Heart left ventricle (tissue), 16 donors: Measurements from ENCODE around the gene MCTP2. TPM values are rescaled to one million over a fixed set of nuclear protein-coding genes. Genes with fewer than 3 reads are reported as not detected.

Source experiments
- ATAC-seq, 4 donors: fragments of 200-7000 bp; cut with Tn5 transposase; one replicate each; pipeline ENCODE4 v1.9.1; 2020 to 2022; ENCODE audit warnings: moderate library complexity in 4 of 4, mild to moderate bottlenecking in 3 of 4, moderate number of reproducible peaks in 1 of 4
- DNase-seq, 5 donors: peaks; one replicate each; pipeline ENCODE4 v3.0.0-alpha.2; 2020
- H3K27ac ChIP-seq, 12 donors: fragments of 200-600 bp; sonication (generic) in 4 of 12; one replicate each; pipeline versions ENCODE4 v1.5.0 to v1.8.0; 2016 to 2022; ENCODE audit warnings: mild to moderate bottlenecking in 2 of 12
- H3K27me3 ChIP-seq, 9 donors: fragments of 200-600 bp; sonication (generic) in 2 of 9; one replicate each; pipeline versions ENCODE4 v1.5.1 to v1.8.0; 2016 to 2022; ENCODE audit warnings: mild to moderate bottlenecking in 3 of 9
- H3K36me3 ChIP-seq, 9 donors: fragments of 200-600 bp; sonication (generic) in 2 of 9; one replicate each; pipeline versions ENCODE4 v1.5.0 to v1.8.0; 2018 to 2022; ENCODE audit warnings: mild to moderate bottlenecking in 2 of 9
- H3K4me1 ChIP-seq, 12 donors: fragments of 200-600 bp; sonication (generic) in 4 of 12; one replicate each; pipeline versions ENCODE4 v1.5.0 to v1.8.0; 2016 to 2022; ENCODE audit warnings: mild to moderate bottlenecking in 3 of 12
- H3K4me3 ChIP-seq, 12 donors: fragments of 200-600 bp; sonication (generic) in 4 of 12; one replicate each; pipeline versions ENCODE4 v1.5.0 to v1.8.0; 2017 to 2022; ENCODE audit warnings: mild to moderate bottlenecking in 9 of 12, moderate library complexity in 4 of 12
- H3K9me3 ChIP-seq, 12 donors: fragments of 200-600 bp; sonication (generic) in 4 of 12; one replicate each; pipeline versions ENCODE4 v1.5.0 to v1.8.0; 2016 to 2022; ENCODE audit warnings: mild to moderate bottlenecking in 1 of 12
- POLR2A ChIP-seq, 2 donors: fragments of 450-650 bp; IDR thresholded peaks; one replicate each; pipeline ENCODE4 v1.6.1; 2017; ENCODE audit warnings: antibody characterized with exemption in 2 of 2, mild to moderate bottlenecking in 2 of 2, moderate library complexity in 2 of 2
- WGBS, 4 donors: extraction: QIAGEN DNeasy Blood & Tissue Kit in 2 of 4; methylation state at CpG; one replicate each; pipeline versions ENCODE4 v1.1.5 to v1.1.7; 2013 to 2018; 5-methylcytosine and 5-hydroxymethylcytosine counted together
- intact Hi-C, 10 donors: fragments of 100-400 bp; cut with DNase I; formaldehyde crosslinking; loops; one replicate each; pipeline versions ENCODE4 v1.11.1 to v1.14.2; 2022
- polyA plus RNA-seq, 2 donors: library from polyadenylated mRNA; stranded (reverse); fragments of 200-250 nt; gene quantifications; one replicate each; pipeline ENCODE4 v1.2.3, GENCODE V29; 2013
- total RNA-seq, 9 donors: library from RNA; depleted of rRNA in 2 of 9; stranded (reverse); fragments of >200 nt in 2 of 9; fragmentation: NEBNext Ultra II Directional in 3 of 9; extraction: Animal tissue kit (Norgen Biotek cat#: 25700) in 3 of 9; gene quantifications; one replicate each; pipeline versions ENCODE4 v1.1.0 to v1.2.4, GENCODE V29; 2016 to 2023
- TF ChIP-seq, protein P1 (sequence below), 12 donors: fragments of 200-600 bp; sonication (generic) in 4 of 12; IDR thresholded peaks; one replicate each; pipeline versions ENCODE4 v1.5.0 to v1.8.0; 2018 to 2022; ENCODE audit warnings: antibody characterized with exemption in 12 of 12, mild to moderate bottlenecking in 5 of 12
- donor health status: ischemic (EF 13 %, LVEDD 7.1; RV severe dilation, severe dysfunction).
- donor health status: healthy with polysubstance abuse.
- donor health status: DM: no; HTN: yes; CAD: no.
- donor health status: DM: no; HTN: no; CAD: no.
- donor health status: ischemic (EF 25% LVEDD 6.9; RV normal size, moderate dysfunction).
- donor health status: ischemic (EF 25% LVEDD 5.7; RV mildly dilated, moderate dysfunction).
- donor health status: healthy.
- donor health status: DM: yes; HTN: yes; CAD: no.
- donor health status: ischemic (EF 35%, LVEDD 5.7; RV mildly dilated, moderate dysfunction).
- donor health status: nonischemic (EF 11% LVEDD 7.7; RV severe dilation, severe dysfunction).
- donor health status: DM: yes; HTN: yes; CAD: no.
- donor health status: PGD.
- donor health status: ischemic (EF 29% LVEDD 5.4; RV normal size, mild dysfunction).
- donor health status: nonischemic (EF 23%, LVEDD 6.1; RV moderate dilation, normal function).

MCTP2 gene
- total and polyA plus RNA-seq, 11 donors = 0.35 to 12.1 (median 2.0) TPM

DNA sequence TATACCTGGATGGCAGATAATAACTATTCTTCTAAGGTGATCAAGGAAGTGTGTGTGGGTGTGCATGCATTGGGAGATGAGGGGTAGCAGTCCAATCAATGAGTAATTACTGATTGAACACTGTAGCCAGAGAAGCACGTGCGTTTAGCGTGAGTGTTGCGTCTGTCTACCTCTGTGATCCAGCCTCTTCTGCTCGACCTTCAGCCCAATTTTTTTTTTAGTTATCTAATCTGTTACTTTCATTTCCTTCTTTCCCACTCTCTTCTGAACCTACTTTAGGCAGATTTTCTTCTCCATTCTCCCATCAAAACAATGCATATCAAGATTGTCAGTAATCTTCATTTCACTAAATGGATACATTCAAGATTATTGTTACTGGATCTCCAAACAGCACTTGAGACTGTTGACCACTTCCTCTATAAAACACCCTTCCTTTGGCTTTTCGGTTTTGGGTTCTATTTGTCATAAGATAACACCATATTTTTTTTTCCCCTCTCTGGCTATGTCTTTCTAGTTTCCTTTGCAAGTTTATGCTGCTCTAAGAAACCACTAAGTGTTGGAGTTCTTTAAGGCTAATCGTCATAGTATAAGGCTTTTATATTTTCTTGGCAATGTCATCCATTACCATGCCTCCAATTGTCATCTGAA lies 41.0 kb downstream of the MCTP2 start:
- 68 to 72% (median 69%) methylated on average over 7 of the region's 7 CpGs for WGBS, 4 donors

DNA sequence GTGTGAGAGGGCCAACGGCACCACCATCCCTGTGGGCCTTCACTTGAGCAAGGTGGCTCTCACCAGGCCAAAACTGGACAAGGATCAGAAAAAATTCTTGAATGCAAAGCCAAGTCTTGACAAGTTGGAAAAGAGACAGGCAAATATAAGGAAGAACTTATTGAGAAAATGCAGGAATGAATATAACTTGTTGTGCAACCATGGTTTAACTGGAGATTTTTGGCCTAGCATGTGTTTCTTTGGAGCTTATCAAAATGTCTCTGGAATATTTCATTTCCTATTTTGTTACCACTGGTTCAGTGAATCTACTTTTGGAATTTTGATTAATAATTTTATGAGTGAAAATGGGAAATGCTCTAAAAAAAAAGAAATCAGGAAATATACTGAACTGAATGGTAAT lies 42.5 kb downstream of the MCTP2 start:
- H3K4me3 ChIP-seq = no peak overlapping the region
- DNase-seq (no peak), ATAC-seq (no peak)
- no peak for TF ChIP-seq POLR2A (IDR thresholded peaks at IDR 0.05)
- TF ChIP-seq, protein P1, sequence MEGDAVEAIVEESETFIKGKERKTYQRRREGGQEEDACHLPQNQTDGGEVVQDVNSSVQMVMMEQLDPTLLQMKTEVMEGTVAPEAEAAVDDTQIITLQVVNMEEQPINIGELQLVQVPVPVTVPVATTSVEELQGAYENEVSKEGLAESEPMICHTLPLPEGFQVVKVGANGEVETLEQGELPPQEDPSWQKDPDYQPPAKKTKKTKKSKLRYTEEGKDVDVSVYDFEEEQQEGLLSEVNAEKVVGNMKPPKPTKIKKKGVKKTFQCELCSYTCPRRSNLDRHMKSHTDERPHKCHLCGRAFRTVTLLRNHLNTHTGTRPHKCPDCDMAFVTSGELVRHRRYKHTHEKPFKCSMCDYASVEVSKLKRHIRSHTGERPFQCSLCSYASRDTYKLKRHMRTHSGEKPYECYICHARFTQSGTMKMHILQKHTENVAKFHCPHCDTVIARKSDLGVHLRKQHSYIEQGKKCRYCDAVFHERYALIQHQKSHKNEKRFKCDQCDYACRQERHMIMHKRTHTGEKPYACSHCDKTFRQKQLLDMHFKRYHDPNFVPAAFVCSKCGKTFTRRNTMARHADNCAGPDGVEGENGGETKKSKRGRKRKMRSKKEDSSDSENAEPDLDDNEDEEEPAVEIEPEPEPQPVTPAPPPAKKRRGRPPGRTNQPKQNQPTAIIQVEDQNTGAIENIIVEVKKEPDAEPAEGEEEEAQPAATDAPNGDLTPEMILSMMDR (IDR thresholded peaks at IDR 0.05) = no peak
- H3K36me3 ChIP-seq = no peaks in the 10 kb centered on the region
- 58 to 76% (median 71%) methylated on average over 1 of the region's 1 CpG for WGBS, 4 donors
- intact Hi-C loops = no loop called here
- peaks cover 0 to 11% (median 0%) of the 10 kb centered on the region in 12 donors for H3K4me1 ChIP-seq
- peaks cover 0 to 11% (median 0%) of the 10 kb centered on the region in 12 donors for H3K9me3 ChIP-seq
- no peaks in the 10 kb centered on the region for H3K27me3 ChIP-seq
- no peak overlapping the region for H3K27ac ChIP-seq

More for the DNA sequence above, 41.0 kb downstream of the MCTP2 start:
- H3K9me3 ChIP-seq = peaks cover 0 to 11% (median 0%) of the 10 kb centered on the region in 12 donors
- no peaks in the 10 kb centered on the region for H3K27me3 ChIP-seq
- no peak overlapping the region for H3K27ac ChIP-seq
- H3K4me1 ChIP-seq = peaks cover 0 to 11% (median 0%) of the 10 kb centered on the region in 12 donors
- no peaks in the 10 kb centered on the region for H3K36me3 ChIP-seq
- ATAC-seq = no peak
- intact Hi-C loops = no loop called here
- no peak for TF ChIP-seq POLR2A (IDR thresholded peaks at IDR 0.05)
- no peak for DNase-seq
- no peak overlapping the region for H3K4me3 ChIP-seq

DNA sequence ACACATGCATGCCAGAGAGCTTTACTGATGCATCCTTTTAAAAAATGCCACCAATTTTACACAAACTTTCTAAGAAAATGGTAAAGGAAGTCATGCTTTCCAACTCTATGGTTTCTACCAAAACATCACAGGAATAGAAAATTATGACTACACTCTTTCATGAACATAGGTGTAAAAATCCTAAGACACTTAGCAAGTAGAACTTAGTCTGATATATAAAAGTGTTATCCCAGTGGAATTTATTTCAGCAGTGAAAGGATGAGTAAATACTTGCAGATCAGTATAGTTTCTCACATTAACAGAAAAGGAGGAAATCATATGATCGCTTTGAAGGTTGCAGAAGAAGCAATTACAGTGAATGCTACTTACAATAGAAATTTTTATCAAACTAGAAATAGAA lies 43.4 kb downstream of the MCTP2 start:
- peaks cover 0 to 11% (median 0%) of the 10 kb centered on the region in 12 donors for H3K4me1 ChIP-seq
- H3K36me3 ChIP-seq = no peaks in the 10 kb centered on the region
- no peak for TF ChIP-seq POLR2A (IDR thresholded peaks at IDR 0.05)
- TF ChIP-seq, protein P1 (IDR thresholded peaks at IDR 0.05) = no peak
- H3K9me3 ChIP-seq = peaks cover 0 to 11% (median 0%) of the 10 kb centered on the region in 12 donors
- H3K4me3 ChIP-seq = no peak overlapping the region
- no peak overlapping the region for H3K27ac ChIP-seq
- intact Hi-C loops = no loop called here
- ATAC-seq = no peak
- no peak for DNase-seq
- H3K27me3 ChIP-seq = no peaks in the 10 kb centered on the region
- WGBS, 4 donors = 86 to 92% (median 89%) methylated on average over 1 of the region's 1 CpG

DNA sequence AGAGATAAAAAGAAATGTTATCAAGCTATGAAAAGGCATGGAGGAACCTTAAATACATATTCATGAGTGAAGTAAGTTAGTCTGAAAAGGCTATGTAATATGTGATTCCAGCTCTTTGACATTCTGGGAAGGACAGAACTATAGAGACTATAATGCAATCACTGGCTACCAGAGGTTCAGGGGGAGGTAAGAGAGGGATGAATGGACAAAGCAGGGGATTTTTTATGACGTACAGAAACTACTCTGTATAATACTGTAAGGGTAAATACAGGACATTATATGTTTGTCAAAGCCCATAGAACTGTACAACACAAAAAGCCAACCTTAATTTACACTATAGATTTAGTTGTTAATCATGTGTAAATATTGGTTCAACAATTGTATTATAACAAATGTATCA lies 46.1 kb downstream of the MCTP2 start:
- no peak for DNase-seq
- 51 to 70% (median 63%) methylated on average over 1 of the region's 1 CpG for WGBS, 4 donors

More for the DNA sequence above, 46.1 kb downstream of the MCTP2 start:
- H3K4me3 ChIP-seq = no peak overlapping the region
- TF ChIP-seq, protein P1 (IDR thresholded peaks at IDR 0.05) = no peak
- TF ChIP-seq POLR2A (IDR thresholded peaks at IDR 0.05) = no peak
- H3K9me3 ChIP-seq = peaks cover 0 to 17% (median 0%) of the 10 kb centered on the region in 12 donors
- no peaks in the 10 kb centered on the region for H3K36me3 ChIP-seq
- H3K27ac ChIP-seq = no peak overlapping the region
- intact Hi-C loops = no loop called here
- peaks cover 0 to 2% (median 0%) of the 10 kb centered on the region in 12 donors for H3K4me1 ChIP-seq
- ATAC-seq = no peak
- no peaks in the 10 kb centered on the region for H3K27me3 ChIP-seq
